Stimulated activated CD8-positive, alpha-beta memory T cell treated with anti-CD3 and anti-CD28 coated beads, Interleukin-7, amount 100 ng/mL, for 4 hours (primary cell): ENCODE data around the gene PRKCB.

ENCODE experiments used
- DNase-seq, 2 donors: peaks; one replicate each; pipeline ENCODE4 v3.0.0-alpha.2; 2020; ENCODE audit warnings: low read depth in 2 of 2

PRKCB gene

GRCh38 chr16:24166661-24167528, 331.1 kb downstream of the PRKCB start:
- no peak for DNase-seq

- DNase-seq, result no peak
These were observed 333.1 kb downstream of the PRKCB start for GRCh38 chr16:24168856-24169255.

- no peak for DNase-seq
These were observed 334.6 kb downstream of the PRKCB start for GRCh38 chr16:24170407-24170806.

- no peak for DNase-seq
These were observed 338.7 kb downstream of the PRKCB start for GRCh38 chr16:24174504-24174903.

GRCh38 chr16:24174957-24175356, 339.2 kb downstream of the PRKCB start:
- no peak for DNase-seq

GRCh38 chr16:24178496-24178895, 342.7 kb downstream of the PRKCB start:
- DNase-seq, result no peak

GRCh38 chr16:24180451-24180850, 344.7 kb downstream of the PRKCB start:
- DNase-seq, result no peak

GRCh38 chr16:24188021-24188542, 352.3 kb downstream of the PRKCB start:
- no peak for DNase-seq

GRCh38 chr16:24188751-24189318, 353.1 kb downstream of the PRKCB start:
- no peak for DNase-seq

- DNase-seq, result no peak
These were observed 354.2 kb downstream of the PRKCB start for GRCh38 chr16:24189941-24190340.

- DNase-seq, result no peak
These were observed 356.2 kb downstream of the PRKCB start for GRCh38 chr16:24191876-24192402.

- no peak for DNase-seq
These were observed 359.4 kb downstream of the PRKCB start for GRCh38 chr16:24195221-24195620.

GRCh38 chr16:24198807-24199533, 363.2 kb downstream of the PRKCB start:
- DNase-seq, result no peak

GRCh38 chr16:24203675-24204074, 367.9 kb downstream of the PRKCB start:
- DNase-seq, result no peak

GRCh38 chr16:24204150-24204665, 368.4 kb downstream of the PRKCB start:
- DNase-seq, result no peak

GRCh38 chr16:24206926-24207325, 371.1 kb downstream of the PRKCB start:
- no peak for DNase-seq

GRCh38 chr16:24208710-24209109, 372.9 kb downstream of the PRKCB start:
- DNase-seq, result no peak

GRCh38 chr16:24214992-24215391, 379.2 kb downstream of the PRKCB start:
- no peak for DNase-seq

- no peak for DNase-seq
These were observed 381.2 kb downstream of the PRKCB start for GRCh38 chr16:24216961-24217360.

- no peak for DNase-seq
These were observed 381.7 kb downstream of the PRKCB start for GRCh38 chr16:24217461-24217860.

- DNase-seq, result no peak
These were observed 382.5 kb downstream of the PRKCB start for GRCh38 chr16:24218299-24218698.

- DNase-seq, result no peak
These were observed 385.4 kb downstream of the PRKCB start for GRCh38 chr16:24221219-24221618.
